Measurements from ENCODE around the gene CACNA1I.
"Not testable (repeated sequence)": the region's sequence is repeated elsewhere in the genome, so short reads cannot be mapped to it uniquely, and the experiment has no call there.

CACNA1I gene

GRCh38 chr22:39570665-39571064 lies at the start of gene CACNA1I:
Gene CACNA1I (plus strand): TSS chr22:39570753. CDS start chr22:39570753, 0 bp downstream.
- DNase-seq: no peak

GRCh38 chr22:39521106-39521885 lies 49.3 kb upstream of the CACNA1I start:
- not testable (repeated sequence) for DNase-seq

GRCh38 chr22:39522091-39522490 lies 48.5 kb upstream of the CACNA1I start:
- not testable (repeated sequence) for DNase-seq

- DNase-seq: peak; percentile 30
Measured at GRCh38 chr22:39522567-39523300, 47.8 kb upstream of the CACNA1I start.

DNA sequence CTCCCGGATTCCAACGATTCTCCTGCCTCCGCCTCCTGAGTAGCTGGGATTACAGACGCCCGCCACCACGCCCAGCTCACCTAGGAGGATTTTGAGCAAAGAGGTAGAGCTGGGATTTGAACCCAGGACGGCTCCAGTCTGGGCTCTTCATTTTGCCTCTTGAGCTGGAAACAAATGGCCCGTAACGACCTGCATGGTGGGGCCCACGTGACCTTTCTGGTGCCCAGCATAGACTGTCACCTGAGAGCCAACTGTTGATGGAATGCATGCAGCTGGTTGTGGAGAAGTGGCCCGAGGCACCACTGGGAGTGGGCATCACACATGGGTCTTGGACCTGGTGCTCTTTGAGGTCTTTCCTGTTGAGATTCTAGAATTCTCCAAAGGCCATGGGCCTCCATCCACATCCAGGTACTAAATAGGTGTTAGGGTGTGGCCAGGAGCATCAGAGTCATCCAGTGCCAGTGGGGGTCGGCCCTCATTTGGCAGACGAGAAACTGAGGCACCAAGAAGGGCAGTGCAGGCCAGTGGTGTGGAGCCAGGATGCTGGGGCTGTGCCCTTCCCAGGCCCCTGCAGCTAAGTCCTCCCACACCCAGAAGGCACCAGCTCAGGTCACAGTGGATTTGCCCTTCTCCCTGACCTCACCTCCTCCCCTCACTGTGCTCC lies 46.3 kb upstream of the CACNA1I start:
- no peak for DNase-seq

DNA sequence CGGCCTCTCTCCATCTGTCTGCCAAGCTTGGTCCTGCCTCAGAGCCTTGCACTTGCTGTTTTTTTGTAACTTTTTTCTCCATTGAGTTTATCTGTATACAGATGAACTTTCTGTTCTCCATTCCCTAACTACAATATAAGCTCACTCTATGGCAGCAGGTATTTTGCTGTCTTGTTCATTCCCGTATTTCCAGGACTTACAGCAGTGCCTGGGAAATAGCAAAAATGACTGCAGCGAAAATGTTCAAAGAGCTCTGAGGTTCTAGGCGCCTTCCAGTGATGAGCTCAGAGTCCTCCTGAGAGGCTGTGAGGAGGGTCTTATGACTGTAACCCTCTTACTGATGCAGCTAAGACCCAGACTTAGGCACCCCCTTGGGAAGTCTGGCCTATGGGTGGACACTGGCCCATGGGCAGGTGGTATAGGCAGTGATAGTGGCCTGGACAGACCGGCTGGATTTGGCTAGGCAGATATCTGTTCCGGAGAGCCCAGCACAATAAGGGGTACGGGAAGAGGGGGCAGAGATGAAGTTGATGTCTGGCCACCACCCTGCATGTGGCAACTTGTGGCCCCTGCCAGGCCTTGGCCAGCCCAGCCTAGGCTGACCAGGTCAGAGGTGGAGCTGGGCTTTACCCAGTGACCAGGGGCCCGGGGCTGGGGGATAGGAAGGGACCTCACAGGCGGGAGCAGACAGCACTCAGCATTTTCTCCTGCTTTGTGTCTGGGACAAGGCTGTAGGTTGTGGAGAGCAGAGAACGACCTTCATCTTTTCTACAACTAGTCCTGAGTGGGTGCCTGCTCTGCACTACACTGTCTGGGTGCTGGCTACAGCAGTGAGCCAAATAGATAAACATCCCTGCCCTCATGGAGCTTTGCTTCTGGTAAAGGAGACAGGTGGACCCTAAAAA lies 45.5 kb upstream of the CACNA1I start:
- DNase-seq: no peak

DNA sequence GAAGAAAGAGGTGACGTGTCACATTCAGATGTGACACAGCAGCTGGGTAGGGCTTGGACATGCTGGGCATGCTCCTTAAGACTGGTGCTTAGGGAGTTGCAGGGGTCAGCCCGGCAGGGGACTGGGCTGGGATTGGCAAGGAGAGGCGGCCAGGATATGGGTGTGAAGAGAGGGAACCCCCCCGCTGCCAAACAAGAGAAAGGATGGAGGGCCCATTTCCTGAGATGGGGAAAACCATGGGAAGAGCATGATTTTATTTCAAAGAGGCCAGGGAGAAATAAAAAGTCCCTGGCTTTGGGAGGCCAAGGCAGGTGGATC lies 44.9 kb upstream of the CACNA1I start:
- no peak for DNase-seq

GRCh38 chr22:39526736-39527171 lies 43.8 kb upstream of the CACNA1I start:
- DNase-seq: no peak

DNA sequence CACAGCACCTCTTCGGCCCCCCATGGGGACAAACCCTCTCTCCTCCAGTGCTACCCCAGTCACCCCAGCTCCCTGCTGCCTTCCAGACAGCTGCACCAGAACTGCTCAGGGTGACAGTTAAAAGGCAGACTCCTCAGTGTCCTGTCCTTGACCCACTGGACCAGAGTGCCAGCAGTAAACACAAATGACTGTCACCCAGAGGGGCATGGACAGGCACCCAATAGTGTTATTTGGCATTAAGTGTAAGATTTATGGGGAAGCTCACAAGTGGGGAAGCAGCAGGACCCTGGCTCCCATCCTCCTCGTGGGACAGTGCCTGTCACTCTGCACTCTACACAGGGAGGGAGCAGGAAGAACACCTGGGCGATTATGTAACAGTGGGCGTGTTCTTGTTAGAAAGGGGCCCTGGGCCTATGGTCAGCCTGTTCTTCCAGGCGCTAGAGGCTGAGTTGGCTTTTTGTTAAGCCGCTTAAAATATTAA lies 43.0 kb upstream of the CACNA1I start:
- peak; percentile 61 for DNase-seq

- no peak for DNase-seq
Measured at GRCh38 chr22:39528080-39528661, 42.4 kb upstream of the CACNA1I start.

DNA sequence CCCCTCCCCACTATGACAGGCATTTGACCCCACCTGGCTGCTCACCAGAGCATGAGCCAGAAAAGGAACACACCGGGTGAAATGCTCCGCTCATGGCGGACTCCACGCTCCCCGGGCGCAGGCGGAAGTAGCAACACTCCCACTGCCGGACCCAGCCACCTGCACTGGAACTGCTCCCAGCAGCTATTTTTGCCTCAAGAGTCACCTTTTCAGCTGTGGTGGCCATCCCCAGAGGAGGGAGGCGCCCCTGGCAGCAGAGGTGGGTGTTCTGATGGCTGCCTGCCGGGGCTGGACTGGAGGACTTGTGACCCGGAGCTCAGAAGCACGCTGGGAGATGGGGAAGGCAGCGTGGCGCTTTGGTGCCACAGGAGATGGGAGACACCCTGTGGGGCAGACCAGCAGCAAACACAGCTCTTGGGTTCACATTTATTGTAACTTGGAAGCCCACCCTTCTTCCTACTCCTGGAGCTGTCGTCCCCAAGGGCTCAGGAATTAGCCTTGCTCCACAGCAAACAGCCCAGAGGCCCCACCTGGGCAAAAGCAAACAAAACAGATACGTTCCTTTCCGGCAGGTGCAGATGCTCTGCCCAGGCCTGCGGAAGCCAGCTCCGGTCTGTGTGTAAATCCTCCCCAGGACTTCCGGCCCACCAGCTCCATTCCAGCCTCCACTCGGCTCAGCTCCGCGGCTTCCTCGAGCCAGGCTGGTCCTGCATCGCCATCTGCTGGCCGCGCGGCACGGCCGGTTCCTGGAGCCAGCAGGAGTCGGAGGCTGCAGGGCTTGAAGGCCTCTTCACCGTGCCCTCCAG lies 41.7 kb upstream of the CACNA1I start:
- DNase-seq: peak; percentile 91

GRCh38 chr22:39529487-39529851 lies 41.1 kb upstream of the CACNA1I start:
- DNase-seq: no peak

GRCh38 chr22:39530116-39530515 lies 40.4 kb upstream of the CACNA1I start:
- no peak for DNase-seq

- DNase-seq: peak; percentile 51
Measured at GRCh38 chr22:39530692-39531331, 39.7 kb upstream of the CACNA1I start.

- peak; percentile 96 for DNase-seq
Measured at GRCh38 chr22:39532215-39533073, 38.1 kb upstream of the CACNA1I start, which contains the start of gene RPS19BP1. Gene RPS19BP1 (minus strand): TSS chr22:39532748. CDS start chr22:39532738, 10 bp downstream.

- no peak for DNase-seq
Measured at GRCh38 chr22:39534092-39534506, 36.5 kb upstream of the CACNA1I start.

DNA sequence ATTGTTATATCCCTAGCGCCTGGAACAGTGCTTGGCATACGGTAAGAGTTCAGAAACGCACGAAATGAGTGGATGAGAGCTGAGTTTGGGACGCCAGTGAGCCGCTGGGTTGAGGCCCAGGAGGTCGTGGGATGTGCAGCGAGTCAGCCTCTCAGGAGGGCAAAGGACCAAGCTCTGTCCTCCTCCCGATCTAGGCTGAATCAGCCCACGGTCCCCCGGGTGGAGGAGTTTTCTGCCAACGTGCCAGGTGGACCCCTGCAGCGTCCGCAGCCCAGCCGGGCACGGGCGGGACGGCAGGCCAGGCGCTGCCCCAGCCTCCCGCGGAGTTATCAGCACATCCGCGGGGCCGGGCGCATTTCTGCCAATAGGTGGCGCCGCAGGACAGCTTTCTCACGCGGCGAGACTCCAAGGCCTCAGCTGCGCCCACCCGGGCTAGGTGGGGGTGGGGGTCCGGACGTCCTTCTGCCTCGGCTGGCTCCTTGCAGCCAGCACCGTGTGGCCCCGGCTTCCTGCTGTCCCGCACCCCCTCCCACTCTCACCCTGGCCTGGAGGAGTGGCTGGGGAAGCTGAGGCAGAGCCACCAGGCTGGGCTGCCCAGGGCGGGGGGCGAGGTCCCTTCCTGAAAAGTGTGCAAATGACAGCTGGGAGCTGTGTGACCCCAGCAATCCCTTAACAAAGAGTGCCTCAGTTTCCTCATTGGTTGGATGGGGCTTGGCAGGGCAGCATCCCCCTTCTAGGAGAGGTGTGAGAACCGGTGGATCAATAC lies 35.8 kb upstream of the CACNA1I start:
- DNase-seq: peak; percentile 47

GRCh38 chr22:39535357-39535725 lies 35.2 kb upstream of the CACNA1I start:
- no peak for DNase-seq

All from NCI-H510A treated with DMSO at 0.1 percent for 48 hours (cell line).